Panc1 (cell line): ENCODE results near the gene GLIS1.

ENCODE experiments used
- POLR2AphosphoS5 ChIP-seq: IDR thresholded peaks from 2 replicates; pipeline ENCODE4 v1.6.1; 2012; ENCODE audit warnings: mild to moderate bottlenecking, low read depth, low read length, moderate library complexity
- TF ChIP-seq, protein P1 (sequence below): fragments of 450-650 bp; IDR thresholded peaks from 2 replicates; pipeline ENCODE4 v1.5.1; 2017; ENCODE audit warnings: mild to moderate bottlenecking

DNA sequence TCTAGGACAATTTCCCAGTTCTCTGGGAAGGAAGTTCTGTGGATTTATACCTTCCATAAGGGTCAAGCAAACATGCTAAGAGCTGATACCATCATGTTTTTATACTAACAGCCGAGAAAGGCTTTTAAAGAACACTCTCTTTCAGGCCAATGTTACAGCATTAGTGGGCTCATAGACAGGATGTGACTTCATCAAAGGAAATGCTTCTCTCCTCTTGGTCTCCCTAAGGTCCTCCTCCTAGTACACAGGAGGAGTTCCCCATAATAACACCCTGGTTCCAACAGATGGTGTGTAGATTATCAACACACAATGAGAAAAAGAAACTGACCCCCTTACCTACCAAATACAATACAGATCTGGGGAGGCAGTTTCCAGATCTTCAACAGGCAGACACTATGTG, 26.7 kb upstream of the GLIS1 start:
- TF ChIP-seq POLR2AphosphoS5: no peak
- TF ChIP-seq, protein P1, sequence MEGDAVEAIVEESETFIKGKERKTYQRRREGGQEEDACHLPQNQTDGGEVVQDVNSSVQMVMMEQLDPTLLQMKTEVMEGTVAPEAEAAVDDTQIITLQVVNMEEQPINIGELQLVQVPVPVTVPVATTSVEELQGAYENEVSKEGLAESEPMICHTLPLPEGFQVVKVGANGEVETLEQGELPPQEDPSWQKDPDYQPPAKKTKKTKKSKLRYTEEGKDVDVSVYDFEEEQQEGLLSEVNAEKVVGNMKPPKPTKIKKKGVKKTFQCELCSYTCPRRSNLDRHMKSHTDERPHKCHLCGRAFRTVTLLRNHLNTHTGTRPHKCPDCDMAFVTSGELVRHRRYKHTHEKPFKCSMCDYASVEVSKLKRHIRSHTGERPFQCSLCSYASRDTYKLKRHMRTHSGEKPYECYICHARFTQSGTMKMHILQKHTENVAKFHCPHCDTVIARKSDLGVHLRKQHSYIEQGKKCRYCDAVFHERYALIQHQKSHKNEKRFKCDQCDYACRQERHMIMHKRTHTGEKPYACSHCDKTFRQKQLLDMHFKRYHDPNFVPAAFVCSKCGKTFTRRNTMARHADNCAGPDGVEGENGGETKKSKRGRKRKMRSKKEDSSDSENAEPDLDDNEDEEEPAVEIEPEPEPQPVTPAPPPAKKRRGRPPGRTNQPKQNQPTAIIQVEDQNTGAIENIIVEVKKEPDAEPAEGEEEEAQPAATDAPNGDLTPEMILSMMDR: no peak
